ENCODE measurements around the gene TRPM2.

The TRPM2 gene

DNA sequence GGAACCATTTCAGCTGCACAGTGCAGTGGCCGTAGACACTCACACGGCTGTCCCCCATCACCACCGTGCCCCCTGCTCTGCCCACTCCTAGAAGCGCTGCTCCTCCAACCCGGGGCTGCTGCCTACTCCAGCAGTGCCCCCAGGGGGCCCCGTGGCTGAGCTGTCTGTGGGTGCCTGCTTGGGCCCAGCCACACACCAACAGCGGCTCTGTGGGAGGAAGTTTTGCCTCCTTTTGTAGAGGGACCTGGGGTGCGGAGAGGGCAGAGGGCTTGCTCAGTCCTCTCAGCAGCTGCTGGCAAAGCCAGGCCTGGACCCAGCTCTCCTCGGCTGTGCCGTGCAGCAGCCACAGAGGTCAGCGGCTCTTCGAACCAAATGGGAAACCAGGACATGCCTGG is 90.5 kb downstream of the TRPM2 start:
- DNase-seq (ENCODE audit: low spot score), result no peak
- TF ChIP-seq CTCF (IDR thresholded peaks at IDR 0.05; ENCODE audit: extremely low read depth, missing control alignments), result no peak

GRCh38 chr21:44444286-44444931 is 91.0 kb downstream of the TRPM2 start:
- no peak for DNase-seq (ENCODE audit: low spot score)
- TF ChIP-seq CTCF (IDR thresholded peaks at IDR 0.05; ENCODE audit: extremely low read depth, missing control alignments), result peak; percentile 1

DNA sequence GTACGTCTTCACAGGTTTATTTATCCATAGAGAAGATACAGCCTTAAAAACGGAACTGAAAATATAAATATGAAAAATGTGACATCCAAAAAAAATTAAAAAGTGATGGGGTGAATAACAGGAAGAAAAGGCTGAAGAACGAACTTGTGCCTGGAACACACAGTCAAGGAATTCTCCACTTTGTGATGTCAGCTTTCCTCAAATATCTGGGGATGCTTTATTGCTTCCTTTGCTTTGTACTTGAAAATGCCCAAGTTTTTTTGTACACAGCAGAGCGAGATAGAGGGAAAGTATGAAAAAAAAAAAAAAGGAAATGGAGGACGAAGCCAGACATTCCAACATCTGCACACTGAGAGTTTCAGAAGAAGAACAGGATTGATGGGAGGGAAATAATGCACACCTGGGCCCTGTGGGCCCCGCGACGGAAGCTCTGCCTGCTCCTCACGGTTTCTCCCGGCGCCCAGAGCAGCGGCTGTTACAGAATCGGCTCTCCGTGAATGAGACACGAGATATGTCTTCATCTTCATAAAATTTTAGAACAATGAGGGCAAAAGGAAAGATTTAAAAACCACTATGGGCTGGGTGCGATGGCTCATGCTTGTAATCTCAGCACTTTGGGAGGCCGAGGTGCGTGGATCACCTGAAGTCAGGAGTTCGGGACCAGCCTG is 91.9 kb downstream of the TRPM2 start:
- no peak for DNase-seq (ENCODE audit: low spot score)
- TF ChIP-seq CTCF (IDR thresholded peaks at IDR 0.05; ENCODE audit: extremely low read depth, missing control alignments), result no peak

- no peak for DNase-seq (ENCODE audit: low spot score)
- no peak for TF ChIP-seq CTCF (IDR thresholded peaks at IDR 0.05; ENCODE audit: extremely low read depth, missing control alignments)
These were observed 95.3 kb downstream of the TRPM2 start for GRCh38 chr21:44448651-44449131.

GRCh38 chr21:44449473-44450363 is 96.3 kb downstream of the TRPM2 start:
- DNase-seq (ENCODE audit: low spot score), result no peak
- no peak for TF ChIP-seq CTCF (IDR thresholded peaks at IDR 0.05; ENCODE audit: extremely low read depth, missing control alignments)

- no peak for TF ChIP-seq CTCF (IDR thresholded peaks at IDR 0.05; ENCODE audit: extremely low read depth, missing control alignments)
- no peak for DNase-seq (ENCODE audit: low spot score)
These were observed 97.0 kb downstream of the TRPM2 start for GRCh38 chr21:44450402-44450801.

- no peak for DNase-seq (ENCODE audit: low spot score)
- no peak for TF ChIP-seq CTCF (IDR thresholded peaks at IDR 0.05; ENCODE audit: extremely low read depth, missing control alignments)
These were observed 97.6 kb downstream of the TRPM2 start for GRCh38 chr21:44450999-44451398.
